Epithelial cell of esophagus (primary cell): ENCODE results near the gene DMAP1.

ENCODE experiments used
- DNase-seq: peaks from one replicate; pipeline ENCODE4 v3.0.0; 2010; ENCODE audit warnings: low read depth
- H3K4me3 ChIP-seq: 2 replicates; pipeline ENCODE4 v1.5.1; 2011; ENCODE audit warnings: mild to moderate bottlenecking, low read length, control low read depth
- TF ChIP-seq, protein P1 (sequence below): IDR thresholded peaks from 2 replicates; pipeline ENCODE4 v1.5.1; 2011; ENCODE audit warnings: low read depth, mild to moderate bottlenecking, low read length, control low read depth, inconsistent platforms; ENCODE audit not compliant: insufficient read depth; ENCODE audit errors: missing control alignments

The DMAP1 gene

DNA sequence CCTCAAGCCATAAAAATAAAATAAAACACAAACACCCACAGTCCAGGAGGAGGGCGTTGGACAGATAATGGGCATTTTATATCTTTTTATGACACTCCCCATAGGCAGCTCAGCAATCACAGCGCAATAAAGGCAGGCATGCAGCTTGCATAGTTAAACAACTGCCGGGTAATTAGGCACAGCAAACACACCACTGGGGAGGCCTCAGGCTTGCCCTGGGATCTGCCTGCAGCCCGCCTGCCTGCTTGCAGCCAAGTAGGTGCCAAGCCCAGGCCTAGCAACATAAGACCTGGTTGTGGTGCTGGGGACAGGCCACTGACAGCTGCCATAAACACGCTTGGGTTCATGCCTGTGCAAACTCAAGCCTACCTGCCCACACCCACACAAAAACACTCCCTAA lies 54.2 kb downstream of the DMAP1 start:
- DNase-seq: no peak
- TF ChIP-seq, protein P1, sequence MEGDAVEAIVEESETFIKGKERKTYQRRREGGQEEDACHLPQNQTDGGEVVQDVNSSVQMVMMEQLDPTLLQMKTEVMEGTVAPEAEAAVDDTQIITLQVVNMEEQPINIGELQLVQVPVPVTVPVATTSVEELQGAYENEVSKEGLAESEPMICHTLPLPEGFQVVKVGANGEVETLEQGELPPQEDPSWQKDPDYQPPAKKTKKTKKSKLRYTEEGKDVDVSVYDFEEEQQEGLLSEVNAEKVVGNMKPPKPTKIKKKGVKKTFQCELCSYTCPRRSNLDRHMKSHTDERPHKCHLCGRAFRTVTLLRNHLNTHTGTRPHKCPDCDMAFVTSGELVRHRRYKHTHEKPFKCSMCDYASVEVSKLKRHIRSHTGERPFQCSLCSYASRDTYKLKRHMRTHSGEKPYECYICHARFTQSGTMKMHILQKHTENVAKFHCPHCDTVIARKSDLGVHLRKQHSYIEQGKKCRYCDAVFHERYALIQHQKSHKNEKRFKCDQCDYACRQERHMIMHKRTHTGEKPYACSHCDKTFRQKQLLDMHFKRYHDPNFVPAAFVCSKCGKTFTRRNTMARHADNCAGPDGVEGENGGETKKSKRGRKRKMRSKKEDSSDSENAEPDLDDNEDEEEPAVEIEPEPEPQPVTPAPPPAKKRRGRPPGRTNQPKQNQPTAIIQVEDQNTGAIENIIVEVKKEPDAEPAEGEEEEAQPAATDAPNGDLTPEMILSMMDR: no peak

DNA sequence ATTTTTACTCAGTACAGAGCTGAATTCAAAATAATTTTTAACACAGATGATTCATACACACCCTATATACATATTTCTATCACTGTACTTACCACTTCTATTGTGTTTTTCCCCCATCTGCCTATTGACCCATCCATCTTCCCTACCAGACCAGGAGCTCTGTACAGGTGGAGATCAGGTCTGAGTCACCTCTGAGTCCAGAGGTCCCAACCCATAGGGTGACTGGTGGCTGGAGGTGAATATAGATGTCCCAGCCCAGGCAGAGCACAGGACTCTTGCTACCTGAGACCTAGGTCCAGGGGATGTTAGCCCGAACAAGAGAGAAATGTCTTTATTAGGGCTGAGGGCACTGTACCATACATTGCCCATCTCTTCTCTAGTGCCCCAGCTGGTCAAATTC lies 54.8 kb downstream of the DMAP1 start:
- no peak for DNase-seq
- TF ChIP-seq, protein P1: no peak
- H3K4me3 ChIP-seq: no peak overlapping the region

More for the DNA sequence above, 54.2 kb downstream of the DMAP1 start:
- no peak overlapping the region for H3K4me3 ChIP-seq
